SK-N-SH treated with all-trans-retinoic acid at 6 μM for 48 hours (cell line): ENCODE data around the gene PRKAG2.

Experiments used
- CSRNP3 ChIP-seq: fragments of 250-450 bp; sonication (Bioruptor Pico); IDR thresholded peaks from 2 replicates; pipeline ENCODE4 v1.5.1; 2021; ENCODE audit warnings: mild to moderate bottlenecking, moderate library complexity
- PATZ1 ChIP-seq: fragments of 250-450 bp; sonication (Bioruptor Pico); IDR thresholded peaks from 2 replicates; pipeline ENCODE4 v1.8.0; 2020; ENCODE audit warnings: mild to moderate bottlenecking, moderate library complexity, borderline replicate concordance
- RARB ChIP-seq: fragments of 250-450 bp; sonication (Bioruptor Pico); IDR thresholded peaks from 2 replicates; pipeline ENCODE4 v1.8.0; 2021; ENCODE audit warnings: mild to moderate bottlenecking, moderate library complexity
- TSHZ2 ChIP-seq: fragments of 250-450 bp; sonication (Bioruptor Pico); IDR thresholded peaks from 2 replicates; pipeline ENCODE4 v1.5.0; 2020; ENCODE audit warnings: mild to moderate bottlenecking, moderate library complexity
- ZC3H10 ChIP-seq: fragments of 250-450 bp; sonication (Bioruptor Pico); IDR thresholded peaks from 2 replicates; pipeline ENCODE4 v1.5.1; 2021; ENCODE audit warnings: mild to moderate bottlenecking, moderate library complexity
- ZFP3 ChIP-seq: fragments of 250-450 bp; sonication (Bioruptor Pico); IDR thresholded peaks from 2 replicates; pipeline ENCODE4 v1.5.0; 2020; ENCODE audit warnings: mild to moderate bottlenecking, moderate library complexity

GRCh38 chr7:151748733-151749132 is 128.2 kb downstream of the PRKAG2 start:
- TF ChIP-seq ZFP3 (CRISPR knock-in tag) (no peak), PATZ1 (CRISPR knock-in tag) (no peak), ZC3H10 (CRISPR knock-in tag) (no peak), RARB (CRISPR knock-in tag) (no peak), CSRNP3 (no peak), TSHZ2 (CRISPR knock-in tag) (no peak)
